Measurements from ENCODE around the gene DLX1. TPM values are rescaled to one million over a fixed set of nuclear protein-coding genes. Genes with fewer than 3 reads are reported as not detected.

The DLX1 gene
- total RNA-seq, 2 experiments from 2014 or later: not detected

Other genes with a start within 250 kb of the DLX1 start
- gene SLC25A12, start 191.3 kb upstream of the DLX1 start, total RNA-seq: 10 to 100 TPM; 15.0 to 17.4 TPM
- 10 to 100 TPM; 74.6 to 77.2 TPM for gene HAT1, start 163.0 kb upstream of the DLX1 start, total RNA-seq
- gene METAP1D, start 85.6 kb upstream of the DLX1 start, total RNA-seq: 1 to 10 TPM; 2.5 to 3.4 TPM
- gene DLX2, start 17.4 kb downstream of the DLX1 start, total RNA-seq: not detected

Data from activated naive CD4-positive, alpha-beta T cell treated with anti-CD3 and anti-CD28 coated beads for 36 hours (primary cell).